ENCODE results near the gene CCDC127. TPM values are rescaled to one million over a fixed set of nuclear protein-coding genes. Genes with fewer than 3 reads are reported as not detected.
"Not testable (repeated sequence)": the region's sequence is repeated elsewhere in the genome, so short reads cannot be mapped to it uniquely, and the experiment has no call there.

Gene CCDC127
- total RNA-seq, 2 experiments from 2014 or later, result 1.9 to 2.8 TPM

DNA sequence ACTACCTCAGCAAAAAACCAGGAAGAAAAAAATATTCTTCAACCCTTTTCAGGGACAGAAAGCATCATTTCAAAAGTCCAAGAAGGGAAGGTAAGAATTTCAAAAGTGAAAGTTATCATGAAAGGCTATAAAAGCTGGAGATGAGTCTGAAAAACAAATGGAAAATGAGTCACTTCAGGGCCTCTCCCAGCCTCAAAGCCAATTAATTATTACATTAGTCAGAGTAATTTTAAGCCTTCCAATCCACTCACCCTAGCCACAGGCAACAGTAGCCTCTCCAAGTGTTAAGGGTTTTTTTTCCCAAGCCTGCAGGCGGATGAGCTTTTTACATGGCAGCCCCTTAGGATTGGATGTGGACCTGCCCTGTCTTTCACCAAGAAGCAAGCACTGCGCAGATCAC, 2.7 kb downstream of the CCDC127 start:
- H3K27me3 Mint-ChIP-seq; CTCF ChIA-PET; ATAC-seq (ENCODE audit: poor library complexity); H3K9me3 Mint-ChIP-seq; DNase-seq; H3K27ac ChIP-seq (ENCODE audit: low read depth in 1 of 2, low read length in 2 of 2); H3K27me3 ChIP-seq (ENCODE audit: control insufficient read depth in 1 of 2, insufficient read depth in 2 of 2, low read length in 2 of 2); H3K4me3 ChIP-seq (ENCODE audit: low read length); H3K9me3 ChIP-seq (ENCODE audit: control insufficient read depth in 1 of 2, insufficient read depth in 1 of 2, low read length in 2 of 2); POLR2A ChIA-PET: not testable (repeated sequence)
- peak overlapping the region; percentile 78 for H3K4me3 Mint-ChIP-seq
- intact Hi-C loops (cut with DNase I, micrococcal nuclease), result loop anchor here in 1 of 2 experiments (10.0 kb wide), 1 partner anchor 230 kb away; the partner anchor contains the start of gene EXOC3
- peak overlapping the region; percentile 33 for H3K27ac Mint-ChIP-seq
- Histone ChIP-seq H3K4me1 (ENCODE audit: insufficient read depth, low read length) (peaks cover 26% of the 10 kb centered on the region), H3K36me3 (ENCODE audit: insufficient read depth, low read length) (peaks cover 15% of the 10 kb centered on the region)
- peaks cover 52% of the 10 kb centered on the region for H3K36me3 Mint-ChIP-seq (ENCODE audit: low read depth)
- H3K4me1 Mint-ChIP-seq (ENCODE audit: low read depth), result peaks cover 49% of the 10 kb centered on the region

DNA sequence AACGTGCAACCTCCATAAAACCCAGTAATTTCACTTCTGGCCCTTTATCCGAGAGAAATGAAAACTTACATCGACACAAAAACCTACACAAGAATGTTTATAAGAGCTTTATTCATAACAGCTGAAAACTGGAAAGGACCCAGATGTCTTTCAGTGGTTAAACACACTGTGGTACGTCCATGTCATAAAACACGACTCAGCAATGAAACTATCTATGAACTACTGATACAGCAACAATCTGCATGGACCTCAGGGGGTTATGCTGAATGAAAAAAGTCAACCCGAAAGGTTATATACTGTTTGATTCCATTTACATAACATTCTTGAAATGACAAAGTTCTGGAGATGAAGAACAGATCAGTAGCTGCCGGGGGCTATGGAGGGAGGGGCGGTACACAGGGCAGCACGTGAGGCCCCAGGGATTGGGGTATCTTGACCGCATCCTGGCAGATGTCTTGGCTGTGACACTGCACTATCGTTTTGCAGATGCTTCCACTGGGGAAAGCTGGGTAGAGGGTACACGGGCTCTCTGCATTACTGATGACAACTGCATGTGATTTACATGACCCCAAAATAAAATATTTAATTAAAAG, 4.1 kb downstream of the CCDC127 start:
- peaks cover 46% of the 10 kb centered on the region for H3K36me3 Mint-ChIP-seq (ENCODE audit: low read depth)
- H3K9me3 Mint-ChIP-seq, result no peaks in the 10 kb centered on the region
- ATAC-seq (ENCODE audit: poor library complexity), result no peak
- POLR2A ChIA-PET, result no interaction called here
- Histone ChIP-seq H3K27me3 (ENCODE audit: control insufficient read depth in 1 of 2, insufficient read depth in 2 of 2, low read length in 2 of 2) (no peaks in the 10 kb centered on the region), H3K4me3 (ENCODE audit: low read length) (no peak overlapping the region), H3K27ac (ENCODE audit: low read depth in 1 of 2, low read length in 2 of 2) (no peak overlapping the region), H3K36me3 (ENCODE audit: insufficient read depth, low read length) (peaks cover 15% of the 10 kb centered on the region), H3K9me3 (ENCODE audit: control insufficient read depth in 1 of 2, insufficient read depth in 1 of 2, low read length in 2 of 2) (no peaks in the 10 kb centered on the region), H3K4me1 (ENCODE audit: insufficient read depth, low read length) (peaks cover 28% of the 10 kb centered on the region)
- H3K4me1 Mint-ChIP-seq (ENCODE audit: low read depth), result peaks cover 46% of the 10 kb centered on the region
- H3K4me3 Mint-ChIP-seq, result no peak overlapping the region
- no peak for DNase-seq
- TF ChIP-seq, protein P1, sequence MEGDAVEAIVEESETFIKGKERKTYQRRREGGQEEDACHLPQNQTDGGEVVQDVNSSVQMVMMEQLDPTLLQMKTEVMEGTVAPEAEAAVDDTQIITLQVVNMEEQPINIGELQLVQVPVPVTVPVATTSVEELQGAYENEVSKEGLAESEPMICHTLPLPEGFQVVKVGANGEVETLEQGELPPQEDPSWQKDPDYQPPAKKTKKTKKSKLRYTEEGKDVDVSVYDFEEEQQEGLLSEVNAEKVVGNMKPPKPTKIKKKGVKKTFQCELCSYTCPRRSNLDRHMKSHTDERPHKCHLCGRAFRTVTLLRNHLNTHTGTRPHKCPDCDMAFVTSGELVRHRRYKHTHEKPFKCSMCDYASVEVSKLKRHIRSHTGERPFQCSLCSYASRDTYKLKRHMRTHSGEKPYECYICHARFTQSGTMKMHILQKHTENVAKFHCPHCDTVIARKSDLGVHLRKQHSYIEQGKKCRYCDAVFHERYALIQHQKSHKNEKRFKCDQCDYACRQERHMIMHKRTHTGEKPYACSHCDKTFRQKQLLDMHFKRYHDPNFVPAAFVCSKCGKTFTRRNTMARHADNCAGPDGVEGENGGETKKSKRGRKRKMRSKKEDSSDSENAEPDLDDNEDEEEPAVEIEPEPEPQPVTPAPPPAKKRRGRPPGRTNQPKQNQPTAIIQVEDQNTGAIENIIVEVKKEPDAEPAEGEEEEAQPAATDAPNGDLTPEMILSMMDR (IDR thresholded peaks at IDR 0.05), result no peak
- H3K27me3 Mint-ChIP-seq, result no peaks in the 10 kb centered on the region
- no peak overlapping the region for H3K27ac Mint-ChIP-seq
- CTCF ChIA-PET, result no interaction called here
- intact Hi-C loops (cut with DNase I, micrococcal nuclease), result loop anchor here in 1 of 2 experiments (10.0 kb wide), 1 partner anchor 231 kb away; the partner anchor contains the start of gene EXOC3

- peaks cover 5% of the 10 kb centered on the region for H3K4me1 ChIP-seq (ENCODE audit: insufficient read depth, low read length)
- ChIA-PET CTCF (no interaction called here), POLR2A (interaction anchor here (1.1 kb wide), 1 partner anchor 10 kb away, joined by 3 read pairs; the partner anchor contains the start of genes CCDC127 and SDHA)
- no peaks in the 10 kb centered on the region for H3K27me3 Mint-ChIP-seq
- ATAC-seq (ENCODE audit: poor library complexity) (no peak), DNase-seq (no peak)
- no peak overlapping the region for H3K27ac ChIP-seq (ENCODE audit: low read depth in 1 of 2, low read length in 2 of 2)
- intact Hi-C loops (cut with DNase I, micrococcal nuclease), result no loop called here
- H3K36me3 ChIP-seq (ENCODE audit: insufficient read depth, low read length), result peaks cover 42% of the 10 kb centered on the region
- no peaks in the 10 kb centered on the region for H3K27me3 ChIP-seq (ENCODE audit: control insufficient read depth in 1 of 2, insufficient read depth in 2 of 2, low read length in 2 of 2)
- peaks cover 57% of the 10 kb centered on the region for H3K36me3 Mint-ChIP-seq (ENCODE audit: low read depth)
- no peaks in the 10 kb centered on the region for H3K9me3 Mint-ChIP-seq
- H3K4me3 ChIP-seq (ENCODE audit: low read length), result no peak overlapping the region
- peak overlapping the region; percentile 23 for H3K4me3 Mint-ChIP-seq
- no peaks in the 10 kb centered on the region for H3K9me3 ChIP-seq (ENCODE audit: control insufficient read depth in 1 of 2, insufficient read depth in 1 of 2, low read length in 2 of 2)
- TF ChIP-seq, protein P1 (IDR thresholded peaks at IDR 0.05), result no peak
- peaks cover 23% of the 10 kb centered on the region for H3K4me1 Mint-ChIP-seq (ENCODE audit: low read depth)
- no peak overlapping the region for H3K27ac Mint-ChIP-seq
These were observed 9.4 kb downstream of the CCDC127 start for GRCh38 chr5:208449-209114.
